ENCODE data around the gene SUDS3. TPM values are rescaled to one million over a fixed set of nuclear protein-coding genes. Genes with fewer than 3 reads are reported as not detected.

SUDS3 gene
- total RNA-seq, 1 donor from 2014 or later = 26.1 TPM

DNA sequence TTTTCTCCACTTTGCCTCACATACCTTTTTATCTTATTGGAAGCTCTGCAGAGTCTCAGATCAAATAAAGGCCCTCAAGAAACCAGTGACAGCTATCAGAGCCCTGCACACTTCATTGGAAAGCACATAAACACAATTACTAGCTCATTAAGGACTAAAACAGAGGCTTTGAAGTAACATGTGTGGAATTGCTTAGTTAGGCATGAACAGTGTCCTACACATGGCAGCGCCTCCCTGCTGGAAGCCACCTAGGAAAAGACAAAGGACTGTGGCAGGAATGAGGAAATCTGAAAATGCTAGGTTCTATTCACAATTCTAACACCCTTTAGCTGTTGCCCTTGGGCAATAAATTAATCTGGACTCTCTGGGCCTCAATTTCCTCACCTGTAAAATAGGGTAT is 89.4 kb downstream of the SUDS3 start:
- Histone ChIP-seq H3K27me3 (ENCODE audit: control insufficient read depth in 3 of 3, insufficient read depth in 3 of 3, low read length in 3 of 3) (no peaks in the 10 kb centered on the region), H3K4me1 (ENCODE audit: control insufficient read depth in 3 of 3, insufficient read depth in 3 of 3, low read length in 3 of 3) (no peaks in the 10 kb centered on the region), H3K36me3 (ENCODE audit: control insufficient read depth in 3 of 3, insufficient read depth in 3 of 3, low read length in 3 of 3) (no peaks in the 10 kb centered on the region), H3K9ac (ENCODE audit: low read depth in 1 of 3, low read length in 3 of 3) (no peak overlapping the region), H3K27ac (ENCODE audit: low read depth, low read length) (no peak overlapping the region), H3K4me3 (ENCODE audit: low read length in 3 of 3) (no peak overlapping the region), H3K9me3 (ENCODE audit: control insufficient read depth in 3 of 3, low read length in 3 of 3) (no peaks in the 10 kb centered on the region)

Other genes starting within 250 kb of the SUDS3 start
- 124 TPM for gene PEBP1, start 240.4 kb upstream of the SUDS3 start, total RNA-seq
- gene TAOK3, start 3.6 kb upstream of the SUDS3 start, total RNA-seq = 9.4 TPM

Data from skeletal muscle tissue (tissue), 4 donors.